HG03103 (cell line): ENCODE data around the gene SAC3D1.
"Not testable (repeated sequence)": the region's sequence is repeated elsewhere in the genome, so short reads cannot be mapped to it uniquely, and the experiment has no call there.

Source experiments
- ATAC-seq: cut with Tn5 transposase; IDR thresholded peaks from one replicate; pipeline ENCODE4 v1.9.1; 2021; ENCODE audit warnings: low read depth; ENCODE audit not compliant: unreplicated experiment

Gene SAC3D1

GRCh38 chr11:65021509-65021908, 19.5 kb upstream of the SAC3D1 start:
- ATAC-seq = no peak

GRCh38 chr11:65023502-65023901, 17.5 kb upstream of the SAC3D1 start:
- ATAC-seq = not testable (repeated sequence)

GRCh38 chr11:65026810-65027209, 14.2 kb upstream of the SAC3D1 start:
- no peak for ATAC-seq

- ATAC-seq = peak; percentile 81
Measured at GRCh38 chr11:65027213-65028067, 13.6 kb upstream of the SAC3D1 start, which contains the start of gene SNX15. Gene SNX15, plus strand, starts transcription at chr11:65027439. Its CDS starts 99 bp downstream, at chr11:65027538.

- ATAC-seq = no peak
Measured at GRCh38 chr11:65032216-65032615, 8.8 kb upstream of the SAC3D1 start.

GRCh38 chr11:65034423-65034822, 6.6 kb upstream of the SAC3D1 start:
- no peak for ATAC-seq

- no peak for ATAC-seq
Measured at GRCh38 chr11:65035579-65035978, 5.4 kb upstream of the SAC3D1 start.

GRCh38 chr11:65036931-65037330, 4.1 kb upstream of the SAC3D1 start:
- ATAC-seq = no peak

GRCh38 chr11:65040520-65040846, 527 bp upstream of the SAC3D1 start:
- no peak for ATAC-seq

GRCh38 chr11:65042891-65043290, 1.9 kb downstream of the SAC3D1 start:
- no peak for ATAC-seq

GRCh38 chr11:65043881-65044501, 3.0 kb downstream of the SAC3D1 start:
- ATAC-seq = no peak

- no peak for ATAC-seq
Measured at GRCh38 chr11:65045061-65045460, 4.1 kb downstream of the SAC3D1 start.

GRCh38 chr11:65045728-65046127, 4.7 kb downstream of the SAC3D1 start:
- no peak for ATAC-seq

GRCh38 chr11:65047581-65048422, 6.8 kb downstream of the SAC3D1 start:
- no peak for ATAC-seq

GRCh38 chr11:65051398-65051858, 10.4 kb downstream of the SAC3D1 start:
- no peak for ATAC-seq

GRCh38 chr11:65053827-65054508, 13.0 kb downstream of the SAC3D1 start:
- ATAC-seq = no peak

- no peak for ATAC-seq
Measured at GRCh38 chr11:65055538-65055937, 14.5 kb downstream of the SAC3D1 start.

- ATAC-seq = no peak
Measured at GRCh38 chr11:65056999-65057398, 16.0 kb downstream of the SAC3D1 start.

- no peak for ATAC-seq
Measured at GRCh38 chr11:65057526-65057925, 16.5 kb downstream of the SAC3D1 start.

GRCh38 chr11:65058012-65058411, 17.0 kb downstream of the SAC3D1 start:
- no peak for ATAC-seq
